Activated T-cell treated with anti-CD3 and anti-CD28 coated beads for 48 hours (primary cell): ENCODE measurements around the gene FRMPD4.

Source experiments
- DNase-seq: peaks from one replicate; pipeline ENCODE4 v3.0.0-alpha.2; 2020; ENCODE audit warnings: low read depth

The FRMPD4 gene

GRCh38 chrX:12301288-12301687, 163.0 kb downstream of the FRMPD4 start:
- DNase-seq, result no peak

GRCh38 chrX:12304261-12304660, 166.0 kb downstream of the FRMPD4 start:
- DNase-seq, result no peak

- no peak for DNase-seq
Observed at GRCh38 chrX:12307961-12308360, 169.7 kb downstream of the FRMPD4 start.

- no peak for DNase-seq
Observed at GRCh38 chrX:12308420-12308819, 170.1 kb downstream of the FRMPD4 start.

- no peak for DNase-seq
Observed at GRCh38 chrX:12309040-12309743, 170.9 kb downstream of the FRMPD4 start.

GRCh38 chrX:12309744-12310076, 171.4 kb downstream of the FRMPD4 start:
- no peak for DNase-seq

GRCh38 chrX:12314651-12315050, 176.4 kb downstream of the FRMPD4 start:
- no peak for DNase-seq

- no peak for DNase-seq
Observed at GRCh38 chrX:12315526-12315925, 177.3 kb downstream of the FRMPD4 start.

GRCh38 chrX:12319003-12319519, 180.8 kb downstream of the FRMPD4 start:
- no peak for DNase-seq

- DNase-seq, result no peak
Observed at GRCh38 chrX:12319992-12320391, 181.7 kb downstream of the FRMPD4 start.

- DNase-seq, result no peak
Observed at GRCh38 chrX:12322031-12322430, 183.8 kb downstream of the FRMPD4 start.

- no peak for DNase-seq
Observed at GRCh38 chrX:12325171-12325570, 186.9 kb downstream of the FRMPD4 start.

GRCh38 chrX:12327836-12328235, 189.6 kb downstream of the FRMPD4 start:
- DNase-seq, result no peak

GRCh38 chrX:12329476-12329875, 191.2 kb downstream of the FRMPD4 start:
- DNase-seq, result no peak

GRCh38 chrX:12330841-12331240, 192.6 kb downstream of the FRMPD4 start:
- no peak for DNase-seq

GRCh38 chrX:12332786-12333347, 194.6 kb downstream of the FRMPD4 start:
- DNase-seq, result no peak

- no peak for DNase-seq
Observed at GRCh38 chrX:12339921-12340320, 201.6 kb downstream of the FRMPD4 start.

- DNase-seq, result no peak
Observed at GRCh38 chrX:12344954-12345353, 206.7 kb downstream of the FRMPD4 start.

- DNase-seq, result no peak
Observed at GRCh38 chrX:12349201-12349600, 210.9 kb downstream of the FRMPD4 start.

GRCh38 chrX:12352922-12353321, 214.6 kb downstream of the FRMPD4 start:
- DNase-seq, result no peak

GRCh38 chrX:12360383-12360782, 222.1 kb downstream of the FRMPD4 start:
- DNase-seq, result no peak

GRCh38 chrX:12360986-12361598, 222.8 kb downstream of the FRMPD4 start:
- DNase-seq, result no peak

GRCh38 chrX:12363216-12363615, 224.9 kb downstream of the FRMPD4 start:
- no peak for DNase-seq

- no peak for DNase-seq
Observed at GRCh38 chrX:12366440-12366839, 228.2 kb downstream of the FRMPD4 start.
